SK-N-SH (cell line): ENCODE data around the gene VIPAS39. TPM values are rescaled to one million over a fixed set of nuclear protein-coding genes. Genes with fewer than 3 reads are reported as not detected.

Source experiments
- CTCF ChIA-PET: fragments of 300-600, 350-600 bp; formaldehyde crosslinking; extraction: SDS; loops from one replicate; lab custom pipeline; 2021; lab: Yijun Ruan, JAX
- POLR2A ChIA-PET: fragments of 350-600 bp; sonication (Branson Sonifier 250); formaldehyde crosslinking; extraction: SDS; loops from one replicate; lab custom pipeline; 2020; ENCODE audit warnings: antibody characterized with exemption, inconsistent platforms; lab: Yijun Ruan, JAX
- DNase-seq: peaks from one replicate; pipeline ENCODE4 v3.0.0; 2012
- H2AFZ ChIP-seq: fragments of 200-600 bp; sonication (generic); 2 replicates; pipeline ENCODE4 v1.8.1; 2016; ENCODE audit warnings: antibody characterized with exemption, mild to moderate bottlenecking, low read depth
- H3F3A ChIP-seq: fragments of 200-600 bp; sonication (generic); replicated peaks from 2 replicates; pipeline ENCODE3; 2016; ENCODE audit warnings: antibody characterized with exemption, mild to moderate bottlenecking; ENCODE audit not compliant: insufficient read depth
- H3K27ac ChIP-seq, 2 experiments: fragments of 200-500 bp in 1 of 2; fragments of 200-600 bp in 1 of 2; sonication (Bioruptor generic) in 1 of 2; sonication (generic), shearing (Covaris generic) in 1 of 2; 2 replicates each; pipeline versions ENCODE4 v1.5.1 to v1.6.1; 2014 to 2016; ENCODE audit warnings: low read depth in 2 of 2, inconsistent platforms in 1 of 2, low read length in 1 of 2, mild to moderate bottlenecking in 1 of 2, mixed read lengths in 1 of 2
- H3K27me3 ChIP-seq: fragments of 200-600 bp; sonication (generic), shearing (Covaris generic); 2 replicates; pipeline ENCODE4 v1.6.1; 2016; ENCODE audit warnings: mixed run types; ENCODE audit not compliant: insufficient read depth
- H3K36me3 ChIP-seq, 2 experiments: fragments of 200-500 bp in 1 of 2; fragments of 200-600 bp in 1 of 2; sonication (Bioruptor generic) in 1 of 2; sonication (generic) in 1 of 2; replicated peaks in 1 of 2; 2 replicates each; pipeline versions ENCODE3 to v1.5.1; 2014 to 2016; ENCODE audit warnings: low read length in 1 of 2, mild to moderate bottlenecking in 1 of 2; ENCODE audit not compliant: insufficient read depth in 2 of 2, control insufficient read depth in 1 of 2
- H3K4me1 ChIP-seq, 2 experiments: fragments of 200-500 bp in 1 of 2; fragments of 200-600 bp in 1 of 2; sonication (Bioruptor generic) in 1 of 2; sonication (generic), shearing (Covaris generic) in 1 of 2; 2 replicates each; pipeline versions ENCODE4 v1.5.1 to v1.6.1; 2014 to 2016; ENCODE audit warnings: low read depth in 1 of 2, low read length in 1 of 2, mixed run types in 1 of 2; ENCODE audit not compliant: insufficient read depth in 2 of 2, control insufficient read depth in 1 of 2
- H3K4me2 ChIP-seq: fragments of 200-600 bp; sonication (generic), shearing (Covaris generic); 2 replicates; pipeline ENCODE4 v1.6.1; 2017; ENCODE audit warnings: mixed run types
- H3K4me3 ChIP-seq, 2 experiments: fragments of 200-500 bp in 1 of 2; fragments of 200-600 bp in 1 of 2; sonication (Bioruptor generic) in 1 of 2; sonication (generic), shearing (Covaris generic) in 1 of 2; 2 replicates each; pipeline versions ENCODE4 v1.5.1 to v1.8.1; 2014 to 2016; ENCODE audit warnings: low read depth in 2 of 2, inconsistent platforms in 1 of 2, low read length in 1 of 2, mild to moderate bottlenecking in 1 of 2, mixed read lengths in 1 of 2, moderate library complexity in 1 of 2
- H3K79me2 ChIP-seq: fragments of 200-600 bp; sonication (generic); 2 replicates; pipeline ENCODE4 v1.8.1; 2017; ENCODE audit warnings: mild to moderate bottlenecking; ENCODE audit not compliant: insufficient read depth
- H3K9ac ChIP-seq: fragments of 200-600 bp; sonication (generic); 2 replicates; pipeline ENCODE4 v1.6.1; 2017; ENCODE audit warnings: mixed run types
- H3K9me2 ChIP-seq: fragments of 200-600 bp; sonication (generic); 2 replicates; pipeline ENCODE4 v1.6.1; 2017; ENCODE audit warnings: mixed run types
- H3K9me3 ChIP-seq: fragments of 200-600 bp; sonication (generic); 2 replicates; pipeline ENCODE4 v1.6.1; 2017; ENCODE audit warnings: mixed run types, mild to moderate bottlenecking, moderate library complexity
- H4K20me1 ChIP-seq: fragments of 200-600 bp; sonication (generic); 2 replicates; pipeline ENCODE4 v1.6.1; 2017; ENCODE audit warnings: mild to moderate bottlenecking, mixed run types; ENCODE audit not compliant: insufficient read depth
- EP300 ChIP-seq, 2 experiments: IDR thresholded peaks; 2 replicates each; pipeline versions ENCODE4 v1.4.0 to v1.6.1; 2012; ENCODE audit warnings: borderline replicate concordance in 1 of 2, low read depth in 1 of 2, low read length in 1 of 2
- EZH2phosphoT487 ChIP-seq: fragments of 200-600 bp; sonication (generic); IDR thresholded peaks from 2 replicates; pipeline ENCODE4 v1.6.1; 2017; ENCODE audit warnings: low read depth, mixed run types, mild to moderate bottlenecking, antibody characterized with exemption, moderate library complexity, borderline replicate concordance
- FOXM1 ChIP-seq: IDR thresholded peaks from 2 replicates; pipeline ENCODE4 v1.4.0; 2012; ENCODE audit warnings: low read depth, mild to moderate bottlenecking
- GABPA ChIP-seq: IDR thresholded peaks from 2 replicates; pipeline ENCODE4 v1.4.0; 2012; ENCODE audit warnings: low read depth, mild to moderate bottlenecking
- GATA2 ChIP-seq: sonication (generic); formaldehyde crosslinking; IDR thresholded peaks from 2 replicates; pipeline ENCODE4 v1.5.0; 2020; ENCODE audit warnings: mild to moderate bottlenecking, missing genetic modification reagents
- IRF3 ChIP-seq: fragments of 150-350 bp; IDR thresholded peaks from 2 replicates; pipeline ENCODE4 v1.6.1; 2016; ENCODE audit warnings: mild to moderate bottlenecking, low read depth, low read length
- JUND ChIP-seq: IDR thresholded peaks from 2 replicates; pipeline ENCODE4 v1.4.0; 2012
- MAX ChIP-seq: IDR thresholded peaks from 2 replicates; pipeline ENCODE4 v1.4.0; 2012; ENCODE audit warnings: low read depth
- MEF2A ChIP-seq: IDR thresholded peaks from 2 replicates; pipeline ENCODE4 v1.4.0; 2012; ENCODE audit warnings: low read depth, borderline replicate concordance
- NFIC ChIP-seq: IDR thresholded peaks from 2 replicates; pipeline ENCODE4 v1.4.0; 2012; ENCODE audit warnings: borderline replicate concordance
- RCOR1 ChIP-seq: fragments of 150-350 bp; IDR thresholded peaks from 2 replicates; pipeline ENCODE4 v1.6.1; 2017; ENCODE audit warnings: antibody characterized with exemption, low read length
- REST ChIP-seq: IDR thresholded peaks from 2 replicates; pipeline ENCODE4 v1.6.1; 2012; ENCODE audit warnings: mild to moderate bottlenecking, low read depth, low read length, moderate library complexity
- SIN3A ChIP-seq: IDR thresholded peaks from 2 replicates; pipeline ENCODE4 v1.6.1; 2012; ENCODE audit warnings: low read depth, mild to moderate bottlenecking, low read length, moderate library complexity, borderline replicate concordance
- SMC3 ChIP-seq: IDR thresholded peaks from 2 replicates; pipeline ENCODE4 v1.6.1; 2012; ENCODE audit warnings: low read depth, low read length, improper control_type of control experiment
- TEAD4 ChIP-seq: IDR thresholded peaks from 2 replicates; pipeline ENCODE4 v1.4.0; 2012; ENCODE audit warnings: mild to moderate bottlenecking, borderline replicate concordance; ENCODE audit not compliant: insufficient read depth
- USF2 ChIP-seq: fragments of 150-350 bp; IDR thresholded peaks from 2 replicates; pipeline ENCODE4 v1.6.1; 2017; ENCODE audit warnings: antibody characterized with exemption, low read length, low read depth, borderline replicate concordance
- WGBS: methylation state at CpG from one replicate; pipeline ENCODE4 v1.1.6; 2017; ENCODE audit warnings: low lambda C conversion rate; 5-methylcytosine and 5-hydroxymethylcytosine counted together
- polyA plus RNA-seq, 3 experiments: library from polyadenylated mRNA; depleted of rRNA; stranded (reverse); fragments of >200 nt; gene quantifications; 2 replicates each; pipeline ENCODE4 v1.2.3, GENCODE V29; 2012
- TF ChIP-seq, protein P1 (sequence below): IDR thresholded peaks from 2 replicates; pipeline ENCODE4 v1.4.0; 2012; ENCODE audit warnings: low read depth, borderline replicate concordance

Gene VIPAS39
- polyA plus RNA-seq, 1 of the 3 experiments (the other 2 are of a cell fraction): 20.8 TPM

- TF ChIP-seq JUND (no peak), REST (no peak), GABPA (no peak), SMC3 (no peak), NFIC (no peak)
These were observed 28.7 kb upstream of the VIPAS39 start for GRCh38 chr14:77485901-77486678.

DNA sequence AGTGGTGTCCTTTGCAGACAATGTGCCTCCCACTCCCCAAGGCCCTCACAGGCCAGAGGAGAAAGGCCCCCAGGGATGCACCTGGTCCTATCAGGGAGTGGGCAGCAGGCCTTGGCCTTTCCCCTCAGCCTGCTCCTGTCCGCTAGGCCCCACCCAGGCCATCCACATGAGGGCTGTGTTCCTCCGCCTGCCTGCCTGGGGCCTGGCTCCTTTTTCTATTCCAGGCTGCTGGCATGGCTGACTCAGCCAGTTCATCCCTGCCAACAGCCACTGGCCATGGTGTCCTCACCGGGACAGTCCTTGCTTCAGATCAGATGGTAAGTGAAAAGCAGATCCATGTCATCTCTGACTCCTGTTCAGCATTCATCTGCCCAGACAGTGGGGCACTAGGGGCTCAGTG, 27.9 kb upstream of the VIPAS39 start:
- Histone ChIP-seq H3K9ac (no peak overlapping the region), H3K4me1 (no peaks in the 10 kb centered on the region; a peak in 1 of 4 replicates), H3K36me3 (no peaks in the 10 kb centered on the region), H3K27me3 (no peaks in the 10 kb centered on the region), H4K20me1 (no peaks in the 10 kb centered on the region), H3K9me2 (no peaks in the 10 kb centered on the region), H3K79me2 (no peaks in the 10 kb centered on the region), H3K4me2 (no peak overlapping the region), H3K4me3 (no peak overlapping the region), H3K9me3 (no peaks in the 10 kb centered on the region), H2AFZ (no peak overlapping the region), H3K27ac (peak overlapping the region in 1 of 2 experiments; percentile 29; a peak in 1 of 4 replicates), H3F3A (no peaks in the 10 kb centered on the region)
- ChIA-PET CTCF (no interaction called here), POLR2A (no interaction called here)
- peak; percentile 32 for DNase-seq
- WGBS: 86% methylated on average over 3 of the region's 3 CpGs
- TF ChIP-seq SIN3A: no peak
- no peak for TF ChIP-seq MEF2A
- no peak for TF ChIP-seq SMC3
- TF ChIP-seq TEAD4: no peak
- TF ChIP-seq IRF3: no peak
- no peak for TF ChIP-seq FOXM1
- TF ChIP-seq JUND: no peak
- no peak for TF ChIP-seq GATA2 (CRISPR knock-in tag)
- TF ChIP-seq USF2: no peak
- TF ChIP-seq RCOR1: no peak
- no peak for TF ChIP-seq EP300 (IDR thresholded peaks at IDR 0.05; ENCODE audit: borderline replicate concordance in 1 of 2, low read depth in 1 of 2, low read length in 1 of 2)
- TF ChIP-seq MAX: no peak
- no peak for TF ChIP-seq GABPA
- TF ChIP-seq, protein P1, sequence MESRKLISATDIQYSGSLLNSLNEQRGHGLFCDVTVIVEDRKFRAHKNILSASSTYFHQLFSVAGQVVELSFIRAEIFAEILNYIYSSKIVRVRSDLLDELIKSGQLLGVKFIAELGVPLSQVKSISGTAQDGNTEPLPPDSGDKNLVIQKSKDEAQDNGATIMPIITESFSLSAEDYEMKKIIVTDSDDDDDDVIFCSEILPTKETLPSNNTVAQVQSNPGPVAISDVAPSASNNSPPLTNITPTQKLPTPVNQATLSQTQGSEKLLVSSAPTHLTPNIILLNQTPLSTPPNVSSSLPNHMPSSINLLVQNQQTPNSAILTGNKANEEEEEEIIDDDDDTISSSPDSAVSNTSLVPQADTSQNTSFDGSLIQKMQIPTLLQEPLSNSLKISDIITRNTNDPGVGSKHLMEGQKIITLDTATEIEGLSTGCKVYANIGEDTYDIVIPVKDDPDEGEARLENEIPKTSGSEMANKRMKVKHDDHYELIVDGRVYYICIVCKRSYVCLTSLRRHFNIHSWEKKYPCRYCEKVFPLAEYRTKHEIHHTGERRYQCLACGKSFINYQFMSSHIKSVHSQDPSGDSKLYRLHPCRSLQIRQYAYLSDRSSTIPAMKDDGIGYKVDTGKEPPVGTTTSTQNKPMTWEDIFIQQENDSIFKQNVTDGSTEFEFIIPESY: no peak
- no peak for TF ChIP-seq EZH2phosphoT487

More at GRCh38 chr14:77485901-77486678, 28.7 kb upstream of the VIPAS39 start:
- Histone ChIP-seq H3K4me2 (no peak overlapping the region), H3K79me2 (no peaks in the 10 kb centered on the region), H4K20me1 (no peaks in the 10 kb centered on the region), H3K4me3 (no peak overlapping the region), H3K36me3 (no peaks in the 10 kb centered on the region), H3K4me1 (no peaks in the 10 kb centered on the region; a peak in 1 of 4 replicates), H3K9me2 (no peaks in the 10 kb centered on the region), H3K27ac (peak overlapping the region in 1 of 2 experiments; percentile 29; a peak in 1 of 4 replicates), H3F3A (no peaks in the 10 kb centered on the region), H3K27me3 (no peaks in the 10 kb centered on the region), H3K9me3 (no peaks in the 10 kb centered on the region), H3K9ac (no peak overlapping the region), H2AFZ (peak overlapping the region; percentile 12; the same call in 1 of the 2 replicates)
- no peak for DNase-seq
- CTCF ChIA-PET: no interaction called here
- POLR2A ChIA-PET: no interaction called here
- 61% methylated on average over 7 of the region's 7 CpGs for WGBS
